ENCODE results near the gene UGGT2. TPM values are rescaled to one million over a fixed set of nuclear protein-coding genes. Genes with fewer than 3 reads are reported as not detected.

Gene UGGT2
- total and polyA plus RNA-seq, 7 donors = 2.1 to 7.2 (median 4.3) TPM

DNA sequence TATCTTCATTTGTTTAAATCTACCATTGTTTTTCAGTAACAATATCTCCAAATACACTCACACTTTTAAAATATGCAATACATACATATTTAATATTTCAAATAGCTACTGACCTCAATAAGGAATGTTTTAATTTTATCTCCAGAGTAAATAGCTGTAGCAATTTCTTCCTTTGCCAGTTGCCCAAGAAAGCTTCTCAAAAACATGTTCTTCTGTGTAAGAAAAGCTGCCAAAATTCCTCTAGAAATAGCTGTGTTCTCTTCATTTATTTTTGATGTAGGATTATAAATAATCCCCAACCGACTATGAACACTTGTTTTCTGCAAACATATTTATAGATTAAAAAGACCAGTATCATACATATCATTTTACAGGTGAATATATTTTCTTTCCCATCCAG, 150.5 kb downstream of the UGGT2 start:
- Histone ChIP-seq H3K4me1 (no peaks in the 10 kb centered on the region), H3K36me3 (ENCODE audit: insufficient read depth in 1 of 2, low read depth in 1 of 2) (no peaks in the 10 kb centered on the region), H3K9me3 (peaks cover 4% of the 10 kb centered on the region), H3K27ac (no peak overlapping the region), H3K4me3 (no peak overlapping the region), H3K27me3 (ENCODE audit: insufficient read depth in 3 of 3, low read length in 2 of 3) (no peaks in the 10 kb centered on the region)
- ATAC-seq (no peak), DNase-seq (no peak)
- no peak for TF ChIP-seq CTCF (IDR thresholded peaks at IDR 0.05)
- intact Hi-C loops (cut with DNase I) = no loop called here
- WGBS, 3 donors = 18 to 20% (median 19%) methylated on average over 1 of the region's 1 CpG

DNA sequence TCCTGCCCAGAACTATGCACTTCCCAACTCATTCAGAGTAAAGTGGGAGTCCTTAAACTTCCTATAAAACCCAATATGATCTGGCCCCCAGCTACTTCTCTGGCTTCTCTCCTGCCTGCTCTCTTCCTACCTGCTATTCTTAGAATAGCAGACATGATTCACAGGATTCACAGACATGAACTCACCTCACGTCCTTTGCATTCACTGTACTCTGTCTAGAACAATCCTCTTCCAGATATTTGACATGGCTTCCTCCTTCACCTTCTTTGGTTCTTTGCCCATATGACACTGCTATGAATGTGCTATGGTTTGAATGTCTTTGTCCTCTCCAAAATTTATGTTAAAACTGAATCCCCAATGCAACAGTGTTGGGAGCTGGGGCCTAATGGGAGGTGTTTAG, 154.9 kb downstream of the UGGT2 start:
- no peaks in the 10 kb centered on the region for H3K27me3 ChIP-seq (ENCODE audit: insufficient read depth in 3 of 3, low read length in 2 of 3)
- H3K9me3 ChIP-seq = no peaks in the 10 kb centered on the region
- no peak for ATAC-seq
- no peak overlapping the region for H3K4me3 ChIP-seq
- H3K36me3 ChIP-seq (ENCODE audit: insufficient read depth in 1 of 2, low read depth in 1 of 2) = no peaks in the 10 kb centered on the region
- intact Hi-C loops (cut with DNase I) = no loop called here
- H3K4me1 ChIP-seq = no peaks in the 10 kb centered on the region
- H3K27ac ChIP-seq = no peak overlapping the region
- 83 to 96% (median 93%) methylated on average over 1 of the region's 1 CpG for WGBS, 3 donors
- no peak for DNase-seq
- no peak for TF ChIP-seq CTCF (IDR thresholded peaks at IDR 0.05)

DNA sequence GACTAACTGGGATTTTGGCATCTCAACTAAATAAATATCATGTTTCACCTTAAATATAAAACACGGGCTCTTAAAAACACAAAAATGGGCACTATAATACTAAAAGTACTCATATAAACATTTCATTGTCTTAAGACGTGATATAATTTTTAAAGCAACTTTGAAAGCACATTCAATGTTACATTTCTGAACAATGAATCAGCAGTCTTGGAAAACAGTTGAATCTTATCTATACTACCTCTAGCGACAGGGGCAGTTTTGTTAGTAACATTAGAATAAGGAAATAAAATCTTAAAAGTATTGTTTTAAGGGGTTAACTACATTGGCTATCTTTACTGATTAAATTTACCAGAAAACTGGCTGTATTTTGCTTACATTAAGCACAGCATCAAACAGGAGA, 156.9 kb downstream of the UGGT2 start:
- Histone ChIP-seq H3K4me3 (no peak overlapping the region), H3K36me3 (ENCODE audit: insufficient read depth in 1 of 2, low read depth in 1 of 2) (no peaks in the 10 kb centered on the region), H3K27ac (no peak overlapping the region), H3K9me3 (no peaks in the 10 kb centered on the region), H3K4me1 (no peaks in the 10 kb centered on the region), H3K27me3 (ENCODE audit: insufficient read depth in 3 of 3, low read length in 2 of 3) (no peaks in the 10 kb centered on the region)
- intact Hi-C loops (cut with DNase I) = no loop called here
- TF ChIP-seq CTCF (IDR thresholded peaks at IDR 0.05) = no peak
- DNase-seq (no peak), ATAC-seq (no peak)
- WGBS, 3 donors = 86 to 92% (median 91%) methylated on average over 3 of the region's 3 CpGs

GRCh38 chr13:95893861-95894260, 159.3 kb downstream of the UGGT2 start:
- no peak for ATAC-seq
- H3K27me3 ChIP-seq (ENCODE audit: insufficient read depth in 3 of 3, low read length in 2 of 3) = no peaks in the 10 kb centered on the region
- no peaks in the 10 kb centered on the region for H3K9me3 ChIP-seq
- H3K36me3 ChIP-seq (ENCODE audit: insufficient read depth in 1 of 2, low read depth in 1 of 2) = no peaks in the 10 kb centered on the region
- intact Hi-C loops (cut with DNase I) = no loop called here
- DNase-seq = no peak
- H3K27ac ChIP-seq = no peak overlapping the region
- no peak for TF ChIP-seq CTCF (IDR thresholded peaks at IDR 0.05)
- no peaks in the 10 kb centered on the region for H3K4me1 ChIP-seq
- H3K4me3 ChIP-seq = no peak overlapping the region
- 95 to 96% (median 95%) methylated on average over 5 of the region's 5 CpGs for WGBS, 3 donors

DNA sequence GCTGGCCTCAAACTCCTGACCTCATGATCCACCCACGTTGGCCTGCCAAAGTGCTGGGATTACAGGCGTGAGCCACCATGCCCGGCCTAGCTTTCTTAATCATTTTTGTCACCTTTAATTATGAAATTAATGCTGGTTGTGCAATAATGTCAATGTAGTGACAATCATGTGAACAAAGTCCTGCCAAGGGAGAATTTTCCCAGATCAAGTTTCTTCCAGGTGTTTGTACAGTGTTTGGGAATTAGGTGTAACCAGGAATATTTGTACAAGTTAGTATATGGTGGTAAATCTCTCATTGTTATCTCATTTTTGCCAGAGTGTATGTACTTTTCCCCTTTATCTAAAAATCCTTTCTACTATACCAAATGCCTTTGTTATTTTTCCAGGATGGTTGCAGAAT, 171.1 kb downstream of the UGGT2 start:
- no peak for TF ChIP-seq CTCF (IDR thresholded peaks at IDR 0.05)
- ATAC-seq (no peak), DNase-seq (no peak)
- no peaks in the 10 kb centered on the region for H3K4me1 ChIP-seq
- peaks cover 0 to 14% of the 10 kb centered on the region in 2 donors for H3K36me3 ChIP-seq (ENCODE audit: insufficient read depth in 1 of 2, low read depth in 1 of 2)
- H3K9me3 ChIP-seq = no peaks in the 10 kb centered on the region
- WGBS, 3 donors = 72 to 81% (median 75%) methylated on average over 3 of the region's 3 CpGs
- intact Hi-C loops (cut with DNase I) = no loop called here
- no peaks in the 10 kb centered on the region for H3K27me3 ChIP-seq (ENCODE audit: insufficient read depth in 3 of 3, low read length in 2 of 3)
- no peak overlapping the region for H3K4me3 ChIP-seq
- no peak overlapping the region for H3K27ac ChIP-seq

All from psoas muscle (tissue), 8 donors.